ENCODE results near the gene MRRF.

MRRF gene

GRCh38 chr9:122377241-122378164 is 112.8 kb downstream of the MRRF start:
- Histone ChIP-seq H3K27ac (replicated peaks) (no peak overlapping the region), H3K27me3 (ENCODE audit: insufficient read depth, poor library complexity, severe bottlenecking) (no peaks in the 10 kb centered on the region), H3K4me3 (replicated peaks; ENCODE audit: insufficient read depth, low read length) (no peak overlapping the region)
- no peak for TF ChIP-seq CTCF (IDR thresholded peaks at IDR 0.05; ENCODE audit: insufficient read depth, low read length)
- TF ChIP-seq POLR2AphosphoS5 (IDR thresholded peaks at IDR 0.05; ENCODE audit: low read depth): no peak
- TF ChIP-seq, protein P1, sequence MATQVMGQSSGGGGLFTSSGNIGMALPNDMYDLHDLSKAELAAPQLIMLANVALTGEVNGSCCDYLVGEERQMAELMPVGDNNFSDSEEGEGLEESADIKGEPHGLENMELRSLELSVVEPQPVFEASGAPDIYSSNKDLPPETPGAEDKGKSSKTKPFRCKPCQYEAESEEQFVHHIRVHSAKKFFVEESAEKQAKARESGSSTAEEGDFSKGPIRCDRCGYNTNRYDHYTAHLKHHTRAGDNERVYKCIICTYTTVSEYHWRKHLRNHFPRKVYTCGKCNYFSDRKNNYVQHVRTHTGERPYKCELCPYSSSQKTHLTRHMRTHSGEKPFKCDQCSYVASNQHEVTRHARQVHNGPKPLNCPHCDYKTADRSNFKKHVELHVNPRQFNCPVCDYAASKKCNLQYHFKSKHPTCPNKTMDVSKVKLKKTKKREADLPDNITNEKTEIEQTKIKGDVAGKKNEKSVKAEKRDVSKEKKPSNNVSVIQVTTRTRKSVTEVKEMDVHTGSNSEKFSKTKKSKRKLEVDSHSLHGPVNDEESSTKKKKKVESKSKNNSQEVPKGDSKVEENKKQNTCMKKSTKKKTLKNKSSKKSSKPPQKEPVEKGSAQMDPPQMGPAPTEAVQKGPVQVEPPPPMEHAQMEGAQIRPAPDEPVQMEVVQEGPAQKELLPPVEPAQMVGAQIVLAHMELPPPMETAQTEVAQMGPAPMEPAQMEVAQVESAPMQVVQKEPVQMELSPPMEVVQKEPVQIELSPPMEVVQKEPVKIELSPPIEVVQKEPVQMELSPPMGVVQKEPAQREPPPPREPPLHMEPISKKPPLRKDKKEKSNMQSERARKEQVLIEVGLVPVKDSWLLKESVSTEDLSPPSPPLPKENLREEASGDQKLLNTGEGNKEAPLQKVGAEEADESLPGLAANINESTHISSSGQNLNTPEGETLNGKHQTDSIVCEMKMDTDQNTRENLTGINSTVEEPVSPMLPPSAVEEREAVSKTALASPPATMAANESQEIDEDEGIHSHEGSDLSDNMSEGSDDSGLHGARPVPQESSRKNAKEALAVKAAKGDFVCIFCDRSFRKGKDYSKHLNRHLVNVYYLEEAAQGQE (IDR thresholded peaks at IDR 0.05; ENCODE audit: insufficient replicate concordance, low read depth): no peak
- no peak for TF ChIP-seq SPI1 (IDR thresholded peaks at IDR 0.05; ENCODE audit: borderline replicate concordance, low read depth)
- no peak for TF ChIP-seq GABPA (IDR thresholded peaks at IDR 0.05; ENCODE audit: low read depth)
- no peak for DNase-seq (ENCODE audit: low read depth in 1 of 2, low spot score in 1 of 2)

DNA sequence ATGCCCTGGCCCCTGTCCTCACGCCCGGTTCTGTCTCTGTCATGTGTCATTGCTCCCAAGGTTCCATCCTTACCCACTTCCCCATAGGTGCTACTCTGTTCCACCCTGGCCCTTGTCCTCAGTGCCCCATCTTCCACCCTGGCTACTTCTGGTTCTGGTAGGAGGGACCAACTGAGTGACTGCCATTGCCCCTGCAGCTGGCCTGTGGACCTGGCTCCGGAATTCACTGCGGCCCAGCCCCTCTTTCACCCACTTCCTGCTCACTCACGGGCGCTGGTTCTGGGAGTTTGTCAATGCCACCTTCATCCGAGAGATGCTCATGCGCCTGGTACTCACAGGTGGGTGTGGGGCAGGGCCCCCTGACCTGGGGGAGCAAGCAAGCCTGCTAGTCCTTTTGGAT is 113.6 kb downstream of the MRRF start:
- DNase-seq (ENCODE audit: low read depth in 1 of 2, low spot score in 1 of 2): no peak
- Histone ChIP-seq H3K27me3 (ENCODE audit: insufficient read depth, poor library complexity, severe bottlenecking) (no peaks in the 10 kb centered on the region), H3K4me3 (replicated peaks; ENCODE audit: insufficient read depth, low read length) (no peak overlapping the region), H3K27ac (replicated peaks) (no peak overlapping the region)
- TF ChIP-seq CTCF (IDR thresholded peaks at IDR 0.05; ENCODE audit: insufficient read depth, low read length): no peak
- TF ChIP-seq SPI1 (IDR thresholded peaks at IDR 0.05; ENCODE audit: borderline replicate concordance, low read depth): no peak
- TF ChIP-seq, protein P1 (IDR thresholded peaks at IDR 0.05; ENCODE audit: insufficient replicate concordance, low read depth): no peak
- TF ChIP-seq GABPA (IDR thresholded peaks at IDR 0.05; ENCODE audit: low read depth): no peak
- no peak for TF ChIP-seq POLR2AphosphoS5 (IDR thresholded peaks at IDR 0.05; ENCODE audit: low read depth)

- no peak overlapping the region for H3K4me3 ChIP-seq (replicated peaks; ENCODE audit: insufficient read depth, low read length)
- no peaks in the 10 kb centered on the region for H3K27me3 ChIP-seq (ENCODE audit: insufficient read depth, poor library complexity, severe bottlenecking)
- TF ChIP-seq CTCF (IDR thresholded peaks at IDR 0.05; ENCODE audit: insufficient read depth, low read length) (peak; percentile 35), SPI1 (IDR thresholded peaks at IDR 0.05; ENCODE audit: borderline replicate concordance, low read depth) (no peak)
- H3K27ac ChIP-seq (replicated peaks): no peak overlapping the region
- DNase-seq (ENCODE audit: low read depth in 1 of 2, low spot score in 1 of 2): no peak
These were observed 114.7 kb downstream of the MRRF start for GRCh38 chr9:122379340-122379739.
